GM23338 (cell line): ENCODE measurements around the gene PFKFB3. TPM values are rescaled to one million over a fixed set of nuclear protein-coding genes. Genes with fewer than 3 reads are reported as not detected.

Experiments used
- ATAC-seq: fragments of 200-7000 bp; cut with Tn5 transposase; 3 replicates; pipeline ENCODE4 v1.9.1; 2020
- DNase-seq: peaks from one replicate; pipeline ENCODE4 v3.0.0-alpha.2; 2015; ENCODE audit warnings: low spot score
- H2AFZ ChIP-seq: fragments of 200-600 bp; sonication (generic); 2 replicates; pipeline ENCODE4 v1.8.0; 2016; ENCODE audit warnings: antibody characterized with exemption, mild to moderate bottlenecking, moderate library complexity
- H3F3A ChIP-seq: fragments of 200-600 bp; sonication (generic); replicated peaks from 2 replicates; pipeline ENCODE4 v1.8.0; 2017; ENCODE audit warnings: antibody characterized with exemption, mixed run types, low read depth
- H3K27ac ChIP-seq: fragments of 200-600 bp; sonication (generic); 2 replicates; pipeline ENCODE4 v1.6.1; 2016; ENCODE audit warnings: low read depth
- H3K27me3 ChIP-seq: fragments of 200-600 bp; sonication (generic); 2 replicates; pipeline ENCODE4 v1.8.0; 2016; ENCODE audit warnings: mild to moderate bottlenecking, mixed run types, moderate library complexity; ENCODE audit not compliant: insufficient read depth
- H3K36me3 ChIP-seq: fragments of 200-600 bp; sonication (generic); 2 replicates; pipeline ENCODE4 v1.8.0; 2016; ENCODE audit warnings: mild to moderate bottlenecking; ENCODE audit not compliant: insufficient read depth
- H3K4me1 ChIP-seq: fragments of 200-600 bp; sonication (generic); 2 replicates; pipeline ENCODE4 v1.8.0; 2016; ENCODE audit warnings: mild to moderate bottlenecking, moderate library complexity; ENCODE audit not compliant: insufficient read depth
- H3K4me2 ChIP-seq: fragments of 200-600 bp; sonication (generic); 2 replicates; pipeline ENCODE4 v1.7.1; 2017; ENCODE audit warnings: mixed run types
- H3K4me3 ChIP-seq: fragments of 200-600 bp; sonication (generic); 2 replicates; pipeline ENCODE4 v1.6.1; 2016; ENCODE audit warnings: mixed run types
- H3K79me2 ChIP-seq: fragments of 200-600 bp; sonication (generic); replicated peaks from 2 replicates; pipeline ENCODE4 v1.8.0; 2017; ENCODE audit warnings: mild to moderate bottlenecking; ENCODE audit not compliant: insufficient read depth
- H3K9me2 ChIP-seq: fragments of 200-600 bp; sonication (generic); 2 replicates; pipeline ENCODE4 v1.8.0; 2017; ENCODE audit not compliant: insufficient read depth
- H4K20me1 ChIP-seq: fragments of 200-600 bp; sonication (generic); replicated peaks from 2 replicates; pipeline ENCODE4 v1.8.0; 2017; ENCODE audit warnings: mild to moderate bottlenecking; ENCODE audit not compliant: insufficient read depth
- H3K27ac Mint-ChIP-seq: 2 replicates; pipeline ENCODE4 v1.8.0; 2020; ENCODE audit warnings: inconsistent platforms, mild to moderate bottlenecking, moderate library complexity, mixed read lengths
- H3K27me3 Mint-ChIP-seq: 3 replicates; pipeline ENCODE4 v1.8.0; 2022; ENCODE audit warnings: low read depth, mild to moderate bottlenecking, moderate library complexity, mixed read lengths, inconsistent platforms; ENCODE audit not compliant: insufficient read depth, poor library complexity
- H3K36me3 Mint-ChIP-seq: 3 replicates; pipeline ENCODE4 v1.8.0; 2021; ENCODE audit warnings: low read depth, mild to moderate bottlenecking, inconsistent platforms, moderate library complexity, mixed read lengths
- H3K4me1 Mint-ChIP-seq: 3 replicates; pipeline ENCODE4 v1.8.0; 2020; ENCODE audit warnings: mild to moderate bottlenecking, inconsistent platforms, mixed read lengths
- H3K4me3 Mint-ChIP-seq: 3 replicates; pipeline ENCODE4 v1.8.0; 2021; ENCODE audit warnings: moderate library complexity, mild to moderate bottlenecking, inconsistent platforms, mixed read lengths
- H3K9me3 Mint-ChIP-seq: 3 replicates; pipeline ENCODE4 v1.8.0; 2020; ENCODE audit warnings: moderate library complexity, mild to moderate bottlenecking, inconsistent platforms, mixed read lengths
- CREB1 ChIP-seq: fragments of 250-450 bp; sonication (Bioruptor Pico); IDR thresholded peaks from 2 replicates; pipeline ENCODE4 v1.5.0; 2020; ENCODE audit warnings: low read depth, mild to moderate bottlenecking, moderate library complexity
- CTCF ChIP-seq, 2 experiments: fragments of 200-600 bp in 1 of 2; sonication (generic) in 1 of 2; conservative IDR thresholded peaks; 2 replicates each; pipeline versions ENCODE4 v1.5.1 to v1.6.1; 2016 to 2017; ENCODE audit warnings: antibody characterized with exemption in 2 of 2, low read depth in 2 of 2, mild to moderate bottlenecking in 2 of 2, moderate library complexity in 1 of 2
- ETS1 ChIP-seq: IDR thresholded peaks from 2 replicates; pipeline ENCODE4 v1.6.1; 2016; ENCODE audit warnings: antibody characterized with exemption
- EZH2 ChIP-seq: fragments of 200-600 bp; sonication (generic); IDR thresholded peaks from one replicate; pipeline ENCODE4 v1.8.0; 2017; ENCODE audit warnings: antibody characterized with exemption, mild to moderate bottlenecking, low read depth; ENCODE audit not compliant: unreplicated experiment
- EZH2phosphoT487 ChIP-seq: fragments of 200-600 bp; sonication (generic); IDR thresholded peaks from one replicate; pipeline ENCODE4 v1.8.1; 2018; ENCODE audit warnings: antibody characterized with exemption; ENCODE audit not compliant: unreplicated experiment
- NANOG ChIP-seq: IDR thresholded peaks from 2 replicates; pipeline ENCODE4 v1.6.1; 2016; ENCODE audit warnings: antibody characterized with exemption, borderline replicate concordance
- POLR2AphosphoS5 ChIP-seq: IDR thresholded peaks from 2 replicates; pipeline ENCODE4 v1.6.1; 2016; ENCODE audit warnings: antibody characterized with exemption, low read depth
- REST ChIP-seq: IDR thresholded peaks from one replicate; pipeline ENCODE4 v1.6.1; 2018; ENCODE audit warnings: antibody characterized with exemption; ENCODE audit not compliant: unreplicated experiment
- STAT1 ChIP-seq: IDR thresholded peaks from one replicate; pipeline ENCODE4 v1.6.1; 2016; ENCODE audit warnings: antibody characterized with exemption; ENCODE audit not compliant: unreplicated experiment
- long read RNA-seq: library from polyadenylated mRNA; unstranded; transcript quantifications from one replicate; pipeline ENCODE4 v2.0.0, GENCODE V29; 2020; ENCODE audit not compliant: unreplicated experiment
- polyA plus RNA-seq: library from polyadenylated mRNA; unstranded; fragments of >200 nt; fragmentation: Nextera tagmentation; extraction: Ambion mirVana; gene quantifications from 2 replicates; pipeline ENCODE4 v1.2.1, GENCODE V29; 2016
- total RNA-seq: library from RNA; depleted of rRNA; stranded (reverse); fragments of >200 nt; shearing (Covaris generic); gene quantifications from 2 replicates; pipeline ENCODE4 v1.2.3, GENCODE V29; 2014; rRNA removed

PFKFB3 gene
- total RNA-seq (16.4 and 26.8 TPM in 2 replicates), polyA plus RNA-seq (9.5 and 11.4 TPM in 2 replicates)
- long read RNA-seq, full-length matches to known transcripts = 1 of 4 reads
- long read RNA-seq, partial matches to known transcripts = 0 of 4 reads
- long read RNA-seq, other reads (novel, unspliced or antisense) = 3 of 4 reads

GRCh38 chr10:6202684-6203330, at the start of gene PFKFB3:
TSS of gene PFKFB3 (plus strand) at chr10:6202932. CDS start at chr10:6203261, 329 bp downstream.
- no peak for TF ChIP-seq EZH2
- TF ChIP-seq CTCF (conservative IDR thresholded peaks at IDR 0.05; ENCODE audit: low read depth in 2 of 2) = peak; percentile 58 to 91
- TF ChIP-seq ETS1 = 0 out of 2 replicates have a peak, but pooled peaks have one; percentile 13
- TF ChIP-seq CREB1 (CRISPR knock-in tag) = peak; percentile 93
- TF ChIP-seq POLR2AphosphoS5 = peak; percentile 100
- peaks cover 8% of the 10 kb centered on the region for H3K9me3 Mint-ChIP-seq
- peak; percentile 74 for ATAC-seq
- peak within 1 kb of the TSS; percentile 87 for H3K27ac Mint-ChIP-seq
- Histone ChIP-seq H4K20me1 (peaks cover 46% of the 10 kb centered on the region), H3K79me2 (peaks cover 28% of the 10 kb centered on the region), H3K4me3 (peak within 1 kb of the TSS; percentile 98), H3K4me2 (peak within 1 kb of the TSS; percentile 99), H3K36me3 (no peaks in the 10 kb centered on the region), H3K27ac (peak within 1 kb of the TSS; percentile 78), H2AFZ (peak within 1 kb of the TSS; percentile 94), H3F3A (no peaks in the 10 kb centered on the region; the same call in 1 of the 2 replicates), H3K27me3 (peaks cover 58% of the 10 kb centered on the region), H3K9me2 (no peaks in the 10 kb centered on the region), H3K4me1 (peaks cover 7% of the 10 kb centered on the region)
- DNase-seq = peak; percentile 97
- H3K4me1 Mint-ChIP-seq = peaks cover 16% of the 10 kb centered on the region
- peaks cover 56% of the 10 kb centered on the region for H3K27me3 Mint-ChIP-seq
- H3K36me3 Mint-ChIP-seq = peaks cover 17% of the 10 kb centered on the region
- H3K4me3 Mint-ChIP-seq = peak within 1 kb of the TSS; percentile 95

GRCh38 chr10:6153845-6154244, 48.9 kb upstream of the PFKFB3 start:
- H4K20me1 ChIP-seq = peaks cover 13% of the 10 kb centered on the region; the same call in 1 of the 2 replicates
- H3K27me3 Mint-ChIP-seq = peaks cover 24% of the 10 kb centered on the region
- no peaks in the 10 kb centered on the region for H3K36me3 ChIP-seq
- H3K4me1 ChIP-seq = peaks cover 20% of the 10 kb centered on the region; the same call in 1 of the 2 replicates
- H3K9me3 Mint-ChIP-seq = no peaks in the 10 kb centered on the region
- no peaks in the 10 kb centered on the region; the same call in 1 of the 2 replicates for H3F3A ChIP-seq
- DNase-seq = no peak
- H3K27me3 ChIP-seq = no peaks in the 10 kb centered on the region
- no peak overlapping the region for H3K4me3 Mint-ChIP-seq
- no peak overlapping the region for H3K27ac ChIP-seq
- H3K36me3 Mint-ChIP-seq = no peaks in the 10 kb centered on the region
- no peak overlapping the region for H3K4me3 ChIP-seq
- H3K27ac Mint-ChIP-seq = no peak overlapping the region
- peaks cover 14% of the 10 kb centered on the region for H3K4me1 Mint-ChIP-seq
- H3K9me2 ChIP-seq = no peaks in the 10 kb centered on the region
- no peak overlapping the region for H3K4me2 ChIP-seq
- H3K79me2 ChIP-seq = peaks cover 22% of the 10 kb centered on the region; the same call in 1 of the 2 replicates
- no peak for ATAC-seq
- H2AFZ ChIP-seq = no peak overlapping the region
- TF ChIP-seq REST (no peak), STAT1 (no peak), NANOG (no peak), POLR2AphosphoS5 (no peak), EZH2phosphoT487 (no peak)
